Stimulated activated CD4-positive, alpha-beta T cell treated with anti-CD3 and anti-CD28 coated beads, Interleukin-12 subunit alpha, Interleukin-12 subunit beta, amount 100 ng/mL, for 24 hours (primary cell): ENCODE data around the gene MCAT.

ENCODE experiments used
- DNase-seq, 2 experiments: peaks; one replicate each; pipeline ENCODE4 v3.0.0-alpha.2; 2020; ENCODE audit warnings: low read depth in 2 of 2

MCAT gene

GRCh38 chr22:43173566-43173965 is 30.4 kb upstream of the MCAT start:
- DNase-seq, result no peak

DNA sequence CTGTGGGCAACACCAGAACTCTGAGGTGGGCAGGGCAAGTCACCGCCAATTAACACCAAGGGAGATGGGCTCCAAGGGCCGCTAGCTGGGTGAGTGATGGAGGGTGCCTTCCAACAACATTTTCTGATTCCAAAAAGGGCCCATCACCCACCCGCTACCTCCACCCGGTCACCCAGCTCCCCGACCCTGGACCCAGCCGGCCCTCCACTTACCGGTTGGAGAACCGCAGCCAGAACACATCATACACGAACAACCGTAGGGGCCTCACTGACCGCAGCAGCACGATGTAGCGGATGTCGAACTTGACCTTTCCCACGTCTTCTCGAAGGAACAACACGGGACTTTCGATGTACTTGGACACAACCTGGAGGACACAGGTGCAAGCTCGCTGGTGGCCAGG is 29.0 kb upstream of the MCAT start:
- DNase-seq, result no peak

DNA sequence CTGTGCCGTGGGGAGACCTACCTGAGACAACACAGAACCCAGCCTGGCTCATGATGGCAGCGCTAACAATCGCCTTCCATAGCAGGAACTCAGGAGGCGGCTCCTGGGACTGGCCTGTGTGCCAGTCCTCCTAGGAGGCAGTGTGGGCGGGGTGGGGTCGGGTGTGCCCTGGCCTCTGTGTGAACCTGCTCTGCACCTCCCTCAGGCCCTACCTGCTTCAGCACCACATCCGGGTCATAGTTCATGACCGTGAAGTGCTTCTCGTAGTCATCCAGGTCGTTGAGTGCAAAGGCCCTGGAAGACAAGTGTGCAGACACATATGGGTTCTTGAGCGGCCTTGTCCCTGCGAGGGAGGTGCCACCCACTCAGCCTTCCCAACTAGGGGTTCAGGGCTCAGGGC is 28.4 kb upstream of the MCAT start:
- no peak for DNase-seq

DNA sequence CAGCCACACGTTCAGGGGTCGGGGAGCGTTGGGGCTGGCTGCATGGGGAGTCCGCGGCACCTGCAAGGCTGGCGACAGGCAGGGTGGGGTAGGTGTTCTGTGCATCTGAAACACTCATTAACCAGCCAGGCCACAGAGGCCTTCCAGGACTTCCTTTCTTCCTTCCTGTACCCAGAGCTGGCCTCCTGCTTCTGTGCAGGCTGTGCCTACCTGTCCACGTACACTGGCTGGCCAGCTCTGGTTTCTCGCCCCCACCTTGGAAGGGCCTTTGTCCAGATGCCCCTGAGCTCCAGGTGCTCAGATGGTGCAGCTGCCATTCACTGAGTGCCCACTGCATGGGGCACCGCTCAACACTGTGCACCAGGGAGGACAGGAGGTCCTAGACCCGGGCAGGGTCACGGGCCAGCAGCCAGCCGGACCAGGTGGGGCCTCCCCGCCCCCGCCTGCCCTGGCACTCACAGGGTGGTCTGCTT is 27.9 kb upstream of the MCAT start:
- DNase-seq, result no peak

GRCh38 chr22:43170131-43170480 is 26.9 kb upstream of the MCAT start:
- no peak for DNase-seq

- no peak for DNase-seq
Observed at GRCh38 chr22:43169310-43170130, 26.3 kb upstream of the MCAT start.

GRCh38 chr22:43168471-43169309 is 25.5 kb upstream of the MCAT start:
- DNase-seq, result no peak

DNA sequence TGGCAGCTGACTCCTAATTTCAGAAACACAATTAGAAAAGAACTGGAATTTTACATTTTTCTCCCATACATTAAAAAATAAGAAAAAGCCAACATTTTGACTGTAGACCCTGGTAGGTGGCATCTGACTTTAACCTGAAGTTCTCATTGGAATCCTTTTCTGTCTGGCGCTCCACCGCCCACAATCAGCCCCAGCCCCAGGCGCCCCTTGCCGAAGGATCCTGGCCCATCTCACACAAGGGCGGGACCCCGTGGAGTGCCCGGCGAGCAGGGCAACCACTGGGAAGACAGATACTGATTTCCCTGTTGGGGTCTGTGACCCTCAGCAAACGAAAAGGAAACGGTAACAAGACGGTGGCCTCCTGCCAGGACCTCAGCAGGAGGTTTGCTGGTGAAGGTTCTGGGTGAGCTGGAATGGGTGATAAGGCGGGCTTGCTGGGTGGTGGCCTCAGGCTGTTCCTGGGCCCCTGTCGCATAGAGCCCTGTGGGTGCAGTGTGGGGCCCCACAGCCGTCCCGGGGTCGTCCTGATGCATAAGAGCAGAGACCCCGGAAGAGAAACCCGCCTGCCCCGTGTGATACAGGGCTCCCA is 23.9 kb upstream of the MCAT start:
- DNase-seq, result no peak

DNA sequence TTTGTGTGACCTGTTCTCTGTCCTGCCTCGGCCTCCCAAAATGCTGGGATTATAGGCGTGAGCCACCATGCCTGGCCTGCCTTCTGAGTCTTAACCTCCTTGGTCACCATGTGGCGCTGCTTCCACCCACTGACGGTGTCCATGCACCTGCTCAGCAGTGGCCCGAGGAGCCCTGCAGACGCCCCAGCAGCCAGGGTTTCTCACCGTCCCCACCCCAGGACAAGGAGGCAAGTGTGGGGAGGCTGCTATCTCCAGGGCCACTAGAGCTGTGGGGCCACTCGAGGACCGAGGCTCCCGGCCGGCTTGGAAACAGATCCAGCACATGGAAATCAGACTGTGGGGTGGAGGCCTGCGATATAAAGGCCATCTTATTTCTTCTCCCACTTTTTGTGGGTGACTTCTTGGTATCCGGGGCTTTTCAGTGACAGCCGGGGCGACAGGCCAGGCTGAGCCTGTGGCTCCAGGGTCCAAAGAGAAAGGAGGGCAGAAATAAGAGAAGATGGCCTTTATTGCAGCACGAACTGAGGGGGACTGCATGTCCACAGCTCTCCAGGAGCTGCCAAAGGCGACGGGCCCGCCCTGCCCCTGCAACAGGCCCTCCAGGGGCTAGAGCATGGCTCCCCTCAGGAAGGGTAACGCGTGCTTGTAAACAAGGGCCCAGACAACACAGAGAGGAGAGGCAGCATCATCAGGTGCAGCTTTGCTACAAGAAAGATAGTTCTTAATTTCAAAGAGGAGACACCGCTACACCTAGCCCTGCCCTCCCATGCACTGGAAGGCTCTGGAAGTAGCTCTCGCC is 23.1 kb upstream of the MCAT start:
- no peak for DNase-seq

- DNase-seq, result no peak
Observed at GRCh38 chr22:43164636-43165035, 21.4 kb upstream of the MCAT start.

DNA sequence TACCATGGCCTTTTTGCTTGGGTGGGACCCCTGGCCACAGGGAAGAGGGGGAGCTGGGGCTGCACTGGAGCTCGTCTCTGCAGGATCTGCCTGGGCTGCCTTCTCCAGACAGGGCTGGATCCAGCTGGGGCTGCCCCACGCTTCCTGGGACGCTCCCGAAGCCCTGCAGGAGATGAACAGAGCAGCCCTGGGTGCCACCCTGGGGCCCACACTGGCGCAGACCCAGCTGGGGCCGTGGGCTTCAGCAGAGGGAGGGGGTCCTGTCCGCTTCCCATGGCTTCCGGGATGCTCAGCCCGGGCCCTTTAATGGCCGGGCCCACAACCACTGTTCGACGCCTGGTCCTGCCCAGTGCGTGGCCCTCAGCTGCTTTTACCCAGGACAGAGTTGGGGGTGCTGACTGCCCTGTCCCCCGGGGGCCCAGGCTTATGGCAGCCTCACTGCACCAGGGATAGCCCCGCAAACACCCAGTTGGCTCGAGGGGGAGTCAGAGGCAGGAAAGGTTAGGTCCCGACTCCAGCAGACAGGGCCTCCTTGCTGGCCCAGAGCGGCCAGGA is 20.1 kb upstream of the MCAT start:
- no peak for DNase-seq

GRCh38 chr22:43162412-43163150 is 19.4 kb upstream of the MCAT start:
- no peak for DNase-seq

DNA sequence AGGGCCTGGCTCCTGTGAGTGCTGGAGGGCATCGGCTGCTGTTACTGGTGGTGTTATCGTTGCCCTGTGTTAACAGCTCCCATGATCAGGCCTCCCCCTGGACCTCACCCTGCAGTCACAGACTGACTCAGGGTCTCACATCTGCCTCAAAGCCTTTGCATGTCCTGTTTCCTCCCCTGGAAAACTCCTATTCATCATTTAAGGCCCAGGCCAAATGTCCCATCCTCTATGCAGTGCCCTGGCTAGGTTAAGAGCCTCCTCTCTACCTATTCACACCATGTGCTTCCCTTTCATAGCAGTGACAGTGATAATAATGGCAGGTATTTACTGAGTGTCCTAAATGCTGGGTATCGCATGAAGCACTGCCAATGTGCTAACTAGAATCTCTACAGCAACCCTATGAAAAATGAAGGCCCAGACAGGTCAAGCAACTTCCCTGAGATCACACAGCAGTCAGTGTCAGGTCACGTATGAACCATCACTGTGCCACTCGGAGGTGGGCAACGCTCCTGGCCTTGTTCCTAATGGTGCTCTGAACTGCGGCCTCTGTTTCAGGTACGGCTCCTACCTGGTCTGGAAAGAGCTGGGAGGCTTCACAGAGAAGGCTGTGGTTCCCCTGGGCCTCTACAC is 17.4 kb upstream of the MCAT start:
- no peak for DNase-seq

DNA sequence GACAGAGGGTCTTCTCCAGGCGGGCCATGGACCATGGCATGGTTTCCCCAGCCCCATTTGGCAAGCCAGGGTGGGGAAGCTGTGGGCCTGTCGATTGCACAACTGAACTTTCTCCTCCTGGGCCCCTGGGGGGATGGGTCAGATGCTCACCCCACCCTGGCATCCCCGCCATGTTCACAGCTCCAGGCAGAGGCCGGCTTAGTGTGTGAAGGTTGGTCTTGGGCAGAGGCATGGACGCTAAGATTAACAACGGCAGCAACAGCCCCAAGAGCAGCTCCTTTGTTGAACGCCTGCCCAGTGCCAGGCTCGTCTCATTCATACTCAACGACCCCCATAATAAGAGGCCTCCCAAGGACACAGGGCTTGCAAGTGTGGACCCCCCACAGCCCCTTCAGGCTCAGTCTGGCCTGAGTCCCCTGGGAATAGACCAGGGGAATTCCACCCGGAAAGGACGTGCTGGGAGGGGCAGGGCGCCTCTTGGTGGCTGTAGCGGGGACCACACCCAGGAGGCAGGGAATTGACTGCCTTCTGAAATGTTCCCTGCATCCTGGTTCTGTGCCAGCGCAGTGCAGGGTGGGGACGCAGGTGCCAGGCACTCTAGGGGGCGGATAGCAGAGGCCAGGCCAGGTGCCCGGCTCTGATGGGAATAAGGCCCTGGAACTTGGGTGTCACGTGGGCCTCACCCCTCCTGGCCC is 16.4 kb upstream of the MCAT start:
- no peak for DNase-seq

DNA sequence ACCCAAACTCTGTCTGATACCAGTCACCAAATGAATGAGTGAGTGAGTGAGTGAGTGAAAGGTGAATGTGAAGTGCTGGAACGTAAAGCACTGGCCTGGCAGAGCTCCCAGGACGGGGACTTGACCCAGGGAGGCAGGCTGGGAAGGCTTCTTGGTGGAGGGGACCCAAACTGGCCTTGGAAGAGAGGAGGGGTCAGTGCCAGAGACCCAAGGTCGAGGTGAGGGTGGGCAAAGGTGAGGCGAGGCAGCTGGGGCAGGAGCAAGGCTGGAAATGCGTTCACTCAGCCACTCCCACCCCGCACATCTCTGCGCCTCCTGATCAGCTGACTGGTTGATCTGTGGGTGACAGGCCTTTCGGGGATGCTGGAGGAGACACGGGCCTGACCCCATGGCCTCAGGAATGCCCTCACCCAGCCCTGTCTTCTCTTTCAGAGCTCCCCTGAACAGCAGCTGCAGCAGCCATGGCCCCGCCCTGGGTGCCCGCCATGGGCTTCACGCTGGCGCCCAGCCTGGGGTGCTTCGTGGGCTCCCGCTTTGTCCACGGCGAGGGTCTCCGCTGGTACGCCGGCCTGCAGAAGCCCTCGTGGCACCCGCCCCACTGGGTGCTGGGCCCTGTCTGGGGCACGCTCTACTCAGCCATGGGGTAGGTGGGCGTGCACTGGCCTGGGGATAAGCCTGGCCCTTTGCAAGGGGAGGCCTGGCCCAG is 15.7 kb upstream of the MCAT start:
- no peak for DNase-seq

DNA sequence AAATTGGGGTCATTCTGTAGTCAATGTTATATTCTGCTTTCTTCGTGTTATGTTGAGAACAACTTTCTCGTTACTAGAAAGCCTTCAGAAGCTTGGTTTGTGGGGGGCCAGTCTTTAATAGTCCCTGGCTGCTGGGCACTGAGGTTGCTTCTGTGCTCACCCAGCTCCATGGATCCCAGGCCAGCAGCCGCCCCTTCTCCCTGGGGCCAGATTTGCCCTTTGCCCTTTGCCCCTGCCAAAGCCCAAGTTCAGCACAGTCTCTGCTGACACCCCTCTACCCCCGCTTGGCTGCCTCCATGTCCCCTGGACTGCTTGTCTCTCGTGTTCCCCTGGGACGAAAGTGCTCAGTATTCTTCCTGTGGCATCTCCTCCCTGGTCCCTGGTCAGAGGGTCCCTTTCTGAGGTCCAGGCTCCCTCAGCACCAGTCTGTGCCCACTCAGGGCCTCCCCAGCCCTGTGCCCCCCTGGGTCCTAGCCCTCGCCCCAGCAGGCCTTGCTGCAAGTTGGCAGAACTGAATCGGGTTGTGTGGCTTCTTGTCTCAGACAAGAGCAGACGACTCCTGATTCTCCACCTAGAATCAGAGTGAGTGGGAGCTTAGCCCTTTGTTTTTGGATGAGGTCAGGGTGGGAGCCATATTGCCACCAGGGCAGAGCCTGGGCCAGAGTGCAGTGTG is 14.8 kb upstream of the MCAT start:
- DNase-seq, result no peak

DNA sequence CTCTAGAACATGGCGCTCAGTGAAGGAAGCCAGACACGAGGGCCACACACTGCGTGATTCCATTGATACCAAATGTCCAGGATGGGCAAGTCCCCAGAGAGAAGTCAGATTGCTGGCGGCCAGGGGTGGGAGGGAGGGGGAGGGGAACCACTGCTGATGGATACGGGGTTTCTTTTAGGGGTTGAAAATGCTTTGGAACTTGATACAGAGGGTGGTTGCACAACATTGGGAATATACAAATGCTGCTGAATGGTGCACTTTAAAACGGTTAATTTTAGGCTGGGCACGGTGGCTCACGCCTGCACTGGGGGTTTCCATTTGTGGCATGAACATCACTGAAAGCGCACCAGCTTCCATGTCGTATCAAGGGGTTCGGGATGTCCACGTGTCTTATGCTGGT is 13.2 kb upstream of the MCAT start:
- no peak for DNase-seq

DNA sequence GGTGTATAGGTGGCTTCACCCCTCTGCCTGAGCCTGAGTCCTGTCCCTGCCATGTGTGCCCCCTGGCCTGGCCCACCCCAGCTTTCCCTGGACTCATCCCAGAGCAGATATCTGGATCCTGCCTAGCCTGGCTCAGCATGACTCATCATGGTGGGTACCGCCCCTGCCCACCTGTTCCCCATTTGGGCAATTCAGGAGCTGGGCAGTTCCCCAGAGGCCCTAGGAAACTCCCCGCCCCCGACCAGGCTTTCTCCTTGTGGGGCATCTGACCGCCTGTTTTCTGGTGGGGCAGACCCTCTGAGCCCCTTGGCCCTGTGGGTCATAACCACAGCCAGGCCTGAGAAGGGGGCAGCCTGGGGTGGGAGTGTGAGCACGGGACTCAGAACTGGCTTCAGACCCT is 12.6 kb upstream of the MCAT start:
- DNase-seq, result no peak
